Stimulated activated CD8-positive, alpha-beta memory T cell treated with anti-CD3 and anti-CD28 coated beads, Interleukin-2, amount 100 ng/mL, for 48 hours (primary cell): ENCODE measurements around the gene KIAA1217.

Source experiments
- DNase-seq, 2 donors: peaks; one replicate each; pipeline ENCODE4 v3.0.0-alpha.2; 2020; ENCODE audit warnings: low read depth in 2 of 2

Gene KIAA1217

GRCh38 chr10:24596217-24596930 is 387.4 kb downstream of the KIAA1217 start:
- DNase-seq = no peak

- DNase-seq = no peak
These were observed 388.5 kb downstream of the KIAA1217 start for GRCh38 chr10:24597426-24597825.
